Fibroblast of the conjunctiva (primary cell): Measurements from ENCODE around the gene HPRT1.
A peak's percentile ranks its signal among the peaks of the same experiment; 100 is the strongest.
"Not testable (repeated sequence)": the region's sequence is repeated elsewhere in the genome, so short reads cannot be mapped to it uniquely, and the experiment has no call there.

Source experiments
- DNase-seq: peaks from one replicate; pipeline ENCODE4 v3.0.0-alpha.2; 2010; ENCODE audit warnings: low read depth

HPRT1 gene

GRCh38 chrX:134460005-134460861 lies at the start of gene HPRT1:
TSS of gene HPRT1 (plus strand) at chrX:134460165. CDS start at chrX:134460312, 147 bp downstream.
- peak; percentile 46 for DNase-seq

GRCh38 chrX:134416087-134416486 lies 43.9 kb upstream of the HPRT1 start:
- no peak for DNase-seq

- no peak for DNase-seq
Measured at GRCh38 chrX:134418317-134419113, 41.5 kb upstream of the HPRT1 start.

- no peak for DNase-seq
Measured at GRCh38 chrX:134419784-134420183, 40.2 kb upstream of the HPRT1 start.

GRCh38 chrX:134423606-134424005 lies 36.4 kb upstream of the HPRT1 start:
- DNase-seq, result peak; percentile 8

GRCh38 chrX:134426281-134426680 lies 33.7 kb upstream of the HPRT1 start:
- no peak for DNase-seq

- DNase-seq, result no peak
Measured at GRCh38 chrX:134431894-134432293, 28.1 kb upstream of the HPRT1 start.

GRCh38 chrX:134435894-134436293 lies 24.1 kb upstream of the HPRT1 start:
- no peak for DNase-seq

GRCh38 chrX:134443020-134443419 lies 16.9 kb upstream of the HPRT1 start:
- no peak for DNase-seq

GRCh38 chrX:134443461-134443860 lies 16.5 kb upstream of the HPRT1 start:
- no peak for DNase-seq

GRCh38 chrX:134444681-134445080 lies 15.3 kb upstream of the HPRT1 start:
- DNase-seq, result no peak

- no peak for DNase-seq
Measured at GRCh38 chrX:134452596-134452995, 7.4 kb upstream of the HPRT1 start.

- no peak for DNase-seq
Measured at GRCh38 chrX:134453631-134454030, 6.3 kb upstream of the HPRT1 start.

GRCh38 chrX:134454506-134454905 lies 5.5 kb upstream of the HPRT1 start:
- no peak for DNase-seq

GRCh38 chrX:134457708-134458107 lies 2.3 kb upstream of the HPRT1 start:
- no peak for DNase-seq

- no peak for DNase-seq
Measured at GRCh38 chrX:134459683-134460004, 321 bp upstream of the HPRT1 start.

- DNase-seq, result no peak
Measured at GRCh38 chrX:134460862-134461220, 876 bp downstream of the HPRT1 start.

- DNase-seq, result no peak
Measured at GRCh38 chrX:134461437-134461836, 1.5 kb downstream of the HPRT1 start.

- no peak for DNase-seq
Measured at GRCh38 chrX:134462927-134463326, 3.0 kb downstream of the HPRT1 start.

GRCh38 chrX:134464453-134464852 lies 4.5 kb downstream of the HPRT1 start:
- not testable (repeated sequence) for DNase-seq

- DNase-seq, result no peak
Measured at GRCh38 chrX:134469486-134469885, 9.5 kb downstream of the HPRT1 start.

- no peak for DNase-seq
Measured at GRCh38 chrX:134470013-134470412, 10.0 kb downstream of the HPRT1 start.

- no peak for DNase-seq
Measured at GRCh38 chrX:134472041-134472440, 12.1 kb downstream of the HPRT1 start.
